Mesendoderm (in vitro differentiated cells): ENCODE results near the gene TMEM144. TPM values are rescaled to one million over a fixed set of nuclear protein-coding genes. Genes with fewer than 3 reads are reported as not detected.
A peak's percentile ranks its signal among the peaks of the same experiment; 100 is the strongest.

Source experiments
- DNase-seq: peaks from one replicate; pipeline ENCODE4 v3.0.0; 2013
- H2AK5ac ChIP-seq: 2 replicates; pipeline ENCODE4 v1.6.1; 2013; ENCODE audit warnings: low read length, inconsistent platforms
- H2BK120ac ChIP-seq: 2 replicates; pipeline ENCODE4 v1.6.1; 2013; ENCODE audit warnings: low read depth, mild to moderate bottlenecking, low read length, moderate library complexity, mixed read lengths
- H2BK15ac ChIP-seq: replicated peaks from 2 replicates; pipeline ENCODE4 v1.6.1; 2013; ENCODE audit warnings: low read depth, mild to moderate bottlenecking, moderate library complexity
- H2BK5ac ChIP-seq: 2 replicates; pipeline ENCODE4 v1.6.1; 2013; ENCODE audit warnings: low read length, inconsistent platforms
- H3K18ac ChIP-seq: 2 replicates; pipeline ENCODE4 v1.6.1; 2013; ENCODE audit warnings: mild to moderate bottlenecking, low read length, mixed read lengths
- H3K23ac ChIP-seq: one replicate; pipeline ENCODE4 v1.6.1; 2013; ENCODE audit warnings: low read length
- H3K27ac ChIP-seq: 2 replicates; pipeline ENCODE4 v1.5.1; 2013; ENCODE audit warnings: low read depth, mild to moderate bottlenecking, inconsistent platforms, low read length, moderate library complexity
- H3K27me3 ChIP-seq: 2 replicates; pipeline ENCODE4 v1.6.1; 2013; ENCODE audit warnings: low read length, control low read depth, mild to moderate bottlenecking, inconsistent platforms; ENCODE audit not compliant: insufficient read depth, poor library complexity
- H3K36me3 ChIP-seq: 2 replicates; pipeline ENCODE4 v1.6.1; 2013; ENCODE audit warnings: low read length, inconsistent platforms; ENCODE audit not compliant: control insufficient read depth, insufficient read depth
- H3K4ac ChIP-seq: one replicate; pipeline ENCODE4 v1.6.1; 2013; ENCODE audit warnings: low read depth, mild to moderate bottlenecking, low read length, moderate library complexity
- H3K4me1 ChIP-seq: 2 replicates; pipeline ENCODE4 v1.6.1; 2013; ENCODE audit warnings: low read depth, low read length, inconsistent platforms; ENCODE audit not compliant: control insufficient read depth
- H3K4me2 ChIP-seq: 2 replicates; pipeline ENCODE4 v1.6.1; 2013; ENCODE audit warnings: low read length
- H3K4me3 ChIP-seq: 2 replicates; pipeline ENCODE4 v1.5.1; 2013; ENCODE audit warnings: mild to moderate bottlenecking, low read length
- H3K56ac ChIP-seq: one replicate; pipeline ENCODE4 v1.6.1; 2013; ENCODE audit warnings: low read length
- H3K79me1 ChIP-seq: 2 replicates; pipeline ENCODE4 v1.6.1; 2013; ENCODE audit warnings: low read length, inconsistent platforms
- H3K79me2 ChIP-seq: 2 replicates; pipeline ENCODE4 v1.6.1; 2013; ENCODE audit warnings: mild to moderate bottlenecking, low read length; ENCODE audit not compliant: control insufficient read depth, insufficient read depth
- H3K9ac ChIP-seq: 2 replicates; pipeline ENCODE4 v1.6.1; 2013; ENCODE audit warnings: low read length, inconsistent platforms
- H4K5ac ChIP-seq: one replicate; pipeline ENCODE4 v1.6.1; 2013; ENCODE audit warnings: low read length
- H4K8ac ChIP-seq: one replicate; pipeline ENCODE4 v1.6.1; 2013; ENCODE audit warnings: low read depth, mild to moderate bottlenecking, control low read depth, low read length, moderate library complexity
- WGBS: extraction: QIAGEN DNeasy Blood & Tissue Kit; methylation state at CpG from one replicate; pipeline ENCODE4 v1.1.7; 2013; ENCODE audit warnings: low lambda C conversion rate, missing lambda C conversion rate; ENCODE audit not compliant: insufficient coverage; ENCODE audit errors: extremely low coverage; 5-methylcytosine and 5-hydroxymethylcytosine counted together
- polyA plus RNA-seq, 2 experiments: library from polyadenylated mRNA; stranded (reverse); fragments of 200-250 nt; gene quantifications; one replicate each; pipeline ENCODE4 v1.2.3, GENCODE V29; 2013

The TMEM144 gene
- polyA plus RNA-seq (2013, experiment 1 of 2): 1.7 TPM
- 1.6 TPM for polyA plus RNA-seq (2013, experiment 2 of 2)

- H2BK5ac ChIP-seq: no peak within 1 kb of the TSS
- no peak within 1 kb of the TSS for H4K8ac ChIP-seq
- no peaks in the 10 kb centered on the region for H3K79me2 ChIP-seq
- no peaks in the 10 kb centered on the region for H3K27me3 ChIP-seq
- peak; percentile 94 for DNase-seq
- no peak within 1 kb of the TSS for H3K4me3 ChIP-seq
- no peak within 1 kb of the TSS for H2BK120ac ChIP-seq
- H3K18ac ChIP-seq: no peak within 1 kb of the TSS
- no peak within 1 kb of the TSS for H3K27ac ChIP-seq
- peak within 1 kb of the TSS; percentile 21 for H3K9ac ChIP-seq
- H2AK5ac ChIP-seq: no peak within 1 kb of the TSS
- H3K23ac ChIP-seq: no peak within 1 kb of the TSS
- no peak within 1 kb of the TSS for H2BK15ac ChIP-seq
- peak within 1 kb of the TSS; percentile 43 for H3K4me2 ChIP-seq
- no peak within 1 kb of the TSS for H3K4ac ChIP-seq
- no peaks in the 10 kb centered on the region for H3K36me3 ChIP-seq
- no peak within 1 kb of the TSS for H4K5ac ChIP-seq
- H3K56ac ChIP-seq: peak within 1 kb of the TSS; percentile 80
- no CpG with 5 or more reads among the region's 34 CpGs for WGBS
- H3K79me1 ChIP-seq: no peaks in the 10 kb centered on the region
- H3K4me1 ChIP-seq: peaks cover 2% of the 10 kb centered on the region
Observed at GRCh38 chr4:158209825-158210807, at the start of gene TMEM144. Gene TMEM144, plus strand, starts transcription at chr4:158210486. Its CDS starts 2,182 bp downstream, at chr4:158212668.

- peak; percentile 52 for DNase-seq
- Histone ChIP-seq H2BK15ac (no peak overlapping the region), H4K8ac (no peak overlapping the region), H3K27ac (no peak overlapping the region), H3K23ac (no peak overlapping the region), H2AK5ac (no peak overlapping the region), H3K4me1 (peaks cover 1% of the 10 kb centered on the region), H3K4ac (no peak overlapping the region), H3K79me2 (no peaks in the 10 kb centered on the region), H3K4me3 (no peak overlapping the region), H3K18ac (no peak overlapping the region), H3K36me3 (no peaks in the 10 kb centered on the region), H2BK5ac (no peak overlapping the region), H3K27me3 (no peaks in the 10 kb centered on the region), H3K9ac (no peak overlapping the region), H3K79me1 (no peaks in the 10 kb centered on the region), H4K5ac (no peak overlapping the region), H2BK120ac (no peak overlapping the region), H3K4me2 (no peak overlapping the region), H3K56ac (no peak overlapping the region)
- no CpG with 5 or more reads among the region's 6 CpGs for WGBS
Observed at GRCh38 chr4:158161551-158162354, 48.5 kb upstream of the TMEM144 start.

- no peak overlapping the region for H4K8ac ChIP-seq
- WGBS: no CpG with 5 or more reads among the region's 5 CpGs
- no peak overlapping the region for H3K27ac ChIP-seq
Observed at GRCh38 chr4:158162631-158163030, 47.7 kb upstream of the TMEM144 start.

GRCh38 chr4:158163941-158164767 is 46.1 kb upstream of the TMEM144 start:
- Histone ChIP-seq H3K4me1 (peaks cover 1% of the 10 kb centered on the region), H3K18ac (no peak overlapping the region), H3K23ac (no peak overlapping the region), H2BK120ac (no peak overlapping the region), H2AK5ac (no peak overlapping the region), H3K4me2 (no peak overlapping the region), H3K79me2 (no peaks in the 10 kb centered on the region), H3K27ac (no peak overlapping the region), H3K9ac (no peak overlapping the region), H3K79me1 (no peaks in the 10 kb centered on the region), H2BK15ac (no peak overlapping the region), H4K5ac (no peak overlapping the region), H2BK5ac (no peak overlapping the region), H3K36me3 (no peaks in the 10 kb centered on the region), H3K56ac (no peak overlapping the region), H3K4me3 (no peak overlapping the region), H3K27me3 (no peaks in the 10 kb centered on the region), H4K8ac (no peak overlapping the region), H3K4ac (no peak overlapping the region)
- WGBS: no CpG with 5 or more reads among the region's 10 CpGs
- DNase-seq: no peak

More at GRCh38 chr4:158162631-158163030, 47.7 kb upstream of the TMEM144 start:
- no peak for DNase-seq
- Histone ChIP-seq H2AK5ac (no peak overlapping the region), H3K9ac (no peak overlapping the region), H3K79me1 (no peaks in the 10 kb centered on the region), H2BK5ac (no peak overlapping the region), H3K4me3 (no peak overlapping the region), H2BK120ac (no peak overlapping the region), H4K5ac (no peak overlapping the region), H3K4me1 (peaks cover 1% of the 10 kb centered on the region), H3K27me3 (no peaks in the 10 kb centered on the region), H3K4me2 (no peak overlapping the region), H2BK15ac (no peak overlapping the region), H3K79me2 (no peaks in the 10 kb centered on the region), H3K4ac (no peak overlapping the region), H3K18ac (no peak overlapping the region), H3K36me3 (no peaks in the 10 kb centered on the region), H3K23ac (no peak overlapping the region), H3K56ac (no peak overlapping the region)

GRCh38 chr4:158164768-158165213 is 45.5 kb upstream of the TMEM144 start:
- Histone ChIP-seq H3K9ac (no peak overlapping the region), H3K79me1 (no peaks in the 10 kb centered on the region), H3K27me3 (no peaks in the 10 kb centered on the region), H2BK5ac (no peak overlapping the region), H4K8ac (no peak overlapping the region), H2BK120ac (no peak overlapping the region), H3K23ac (no peak overlapping the region), H2BK15ac (no peak overlapping the region), H3K56ac (no peak overlapping the region), H3K79me2 (no peaks in the 10 kb centered on the region), H2AK5ac (no peak overlapping the region), H3K18ac (no peak overlapping the region), H3K4me2 (no peak overlapping the region), H4K5ac (no peak overlapping the region), H3K36me3 (no peaks in the 10 kb centered on the region), H3K27ac (no peak overlapping the region), H3K4me1 (peaks cover 1% of the 10 kb centered on the region), H3K4ac (no peak overlapping the region), H3K4me3 (no peak overlapping the region)
- no peak for DNase-seq
- no CpG with 5 or more reads among the region's 3 CpGs for WGBS
